Mucosa of rectum (tissue), 2 donors: ENCODE data around the gene IL1R2.

Experiments used
- H3K27ac ChIP-seq, 2 donors: one replicate each; pipeline ENCODE4 v1.7.0; 2013; ENCODE audit warnings: inconsistent platforms in 2 of 2, low read depth in 2 of 2, low read length in 2 of 2
- H3K27me3 ChIP-seq, 2 donors: one replicate each; pipeline ENCODE4 v1.7.0; 2013; ENCODE audit warnings: low read length in 2 of 2; ENCODE audit not compliant: control insufficient read depth in 2 of 2, insufficient read depth in 2 of 2
- H3K36me3 ChIP-seq, 2 donors: one replicate each; pipeline ENCODE4 v1.7.0; 2013; ENCODE audit warnings: low read length in 2 of 2; ENCODE audit not compliant: control insufficient read depth in 2 of 2, insufficient read depth in 2 of 2
- H3K4me1 ChIP-seq, 2 donors: one replicate each; pipeline ENCODE4 v1.7.0; 2013; ENCODE audit warnings: low read length in 2 of 2, mild to moderate bottlenecking in 1 of 2; ENCODE audit not compliant: control insufficient read depth in 2 of 2, insufficient read depth in 2 of 2
- H3K4me3 ChIP-seq, 2 donors: one replicate each; pipeline ENCODE4 v1.7.0; 2013; ENCODE audit warnings: low read length in 2 of 2
- H3K9ac ChIP-seq, 2 donors: one replicate each; pipeline ENCODE4 v1.7.0; 2013; ENCODE audit warnings: low read length in 2 of 2, low read depth in 1 of 2, mild to moderate bottlenecking in 1 of 2
- H3K9me3 ChIP-seq, 2 donors: one replicate each; pipeline ENCODE4 v1.7.0; 2013; ENCODE audit warnings: low read length in 2 of 2; ENCODE audit not compliant: control insufficient read depth in 2 of 2
- donor health status: healthy.
- donor health status: Normal muscosa, but diverticular disease.

The IL1R2 gene

GRCh38 chr2:101972621-101973434, 18.9 kb upstream of the IL1R2 start:
- Histone ChIP-seq H3K36me3 (no peaks in the 10 kb centered on the region), H3K4me3 (no peak overlapping the region), H3K9me3 (no peaks in the 10 kb centered on the region), H3K27me3 (no peaks in the 10 kb centered on the region), H3K4me1 (no peaks in the 10 kb centered on the region), H3K27ac (no peak overlapping the region), H3K9ac (no peak overlapping the region)

GRCh38 chr2:101974663-101975062, 17.1 kb upstream of the IL1R2 start:
- H3K36me3 ChIP-seq = no peaks in the 10 kb centered on the region
- no peaks in the 10 kb centered on the region for H3K4me1 ChIP-seq
- no peaks in the 10 kb centered on the region for H3K27me3 ChIP-seq
- H3K27ac ChIP-seq = no peak overlapping the region
- H3K9me3 ChIP-seq = no peaks in the 10 kb centered on the region
- no peak overlapping the region for H3K9ac ChIP-seq
- no peak overlapping the region for H3K4me3 ChIP-seq

- no peak overlapping the region for H3K4me3 ChIP-seq
- no peaks in the 10 kb centered on the region for H3K36me3 ChIP-seq
- no peak overlapping the region for H3K27ac ChIP-seq
- no peaks in the 10 kb centered on the region for H3K27me3 ChIP-seq
- H3K9ac ChIP-seq = no peak overlapping the region
- no peaks in the 10 kb centered on the region for H3K4me1 ChIP-seq
- no peaks in the 10 kb centered on the region for H3K9me3 ChIP-seq
These were observed 16.4 kb upstream of the IL1R2 start for GRCh38 chr2:101975171-101975870.

DNA sequence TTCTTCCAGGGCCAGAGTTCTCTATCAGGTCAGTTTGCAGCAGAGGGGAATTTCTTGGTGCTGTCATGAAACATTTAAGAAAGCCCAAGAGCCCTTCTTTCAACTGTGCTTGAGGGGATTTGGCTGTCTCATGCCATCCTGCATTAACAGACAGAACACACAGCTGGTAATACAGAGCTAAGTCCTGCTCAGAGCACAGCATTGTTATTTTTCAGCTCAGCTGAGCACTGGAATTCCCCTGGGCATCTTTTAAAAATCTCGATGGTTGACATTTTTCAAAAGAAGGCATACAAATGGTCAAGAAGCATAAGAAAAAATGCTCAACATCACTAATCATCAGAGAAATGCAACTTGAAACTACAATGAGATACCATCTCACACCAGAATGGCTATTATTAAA, 14.9 kb upstream of the IL1R2 start:
- no peaks in the 10 kb centered on the region for H3K9me3 ChIP-seq
- no peak overlapping the region for H3K9ac ChIP-seq
- no peak overlapping the region for H3K4me3 ChIP-seq
- no peaks in the 10 kb centered on the region for H3K27me3 ChIP-seq
- no peak overlapping the region for H3K27ac ChIP-seq
- no peaks in the 10 kb centered on the region for H3K4me1 ChIP-seq
- H3K36me3 ChIP-seq = no peaks in the 10 kb centered on the region

GRCh38 chr2:101980368-101980767, 11.4 kb upstream of the IL1R2 start:
- H3K9me3 ChIP-seq = no peaks in the 10 kb centered on the region
- H3K9ac ChIP-seq = no peak overlapping the region
- no peaks in the 10 kb centered on the region for H3K27me3 ChIP-seq
- no peak overlapping the region for H3K27ac ChIP-seq
- H3K36me3 ChIP-seq = no peaks in the 10 kb centered on the region
- peaks cover 7% of the 10 kb centered on the region in 2 donors for H3K4me1 ChIP-seq
- H3K4me3 ChIP-seq = no peak overlapping the region

DNA sequence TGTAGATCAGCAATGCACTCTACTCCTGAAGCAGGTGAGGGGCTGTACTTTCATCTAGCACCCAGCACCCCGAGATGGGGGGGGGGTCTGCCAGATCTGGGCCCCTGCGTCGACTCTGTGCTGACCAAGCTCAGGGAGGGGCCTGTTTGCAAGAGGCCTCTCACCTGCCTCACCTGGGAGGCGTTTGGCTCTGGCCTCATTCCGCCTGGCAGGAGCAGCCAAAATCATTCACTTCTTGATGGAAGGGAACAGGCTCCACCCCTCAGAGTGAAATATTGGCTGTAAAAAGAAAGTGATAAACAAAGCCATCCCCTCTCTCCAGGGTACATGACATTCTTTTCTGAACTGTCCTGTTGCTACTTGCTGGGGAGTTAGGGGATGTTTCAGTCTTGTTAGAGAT, 10.7 kb upstream of the IL1R2 start:
- Histone ChIP-seq H3K4me1 (peaks cover 13 to 14% of the 10 kb centered on the region in 2 donors), H3K27ac (no peak overlapping the region), H3K27me3 (no peaks in the 10 kb centered on the region), H3K9ac (no peak overlapping the region), H3K4me3 (no peak overlapping the region), H3K36me3 (no peaks in the 10 kb centered on the region), H3K9me3 (no peaks in the 10 kb centered on the region)

- no peak overlapping the region for H3K9ac ChIP-seq
- no peak overlapping the region for H3K27ac ChIP-seq
- H3K4me3 ChIP-seq = no peak overlapping the region
- H3K4me1 ChIP-seq = peaks cover 17 to 19% of the 10 kb centered on the region in 2 donors
- no peaks in the 10 kb centered on the region for H3K9me3 ChIP-seq
- no peaks in the 10 kb centered on the region for H3K27me3 ChIP-seq
- no peaks in the 10 kb centered on the region for H3K36me3 ChIP-seq
These were observed 10.3 kb upstream of the IL1R2 start for GRCh38 chr2:101981504-101981903.

DNA sequence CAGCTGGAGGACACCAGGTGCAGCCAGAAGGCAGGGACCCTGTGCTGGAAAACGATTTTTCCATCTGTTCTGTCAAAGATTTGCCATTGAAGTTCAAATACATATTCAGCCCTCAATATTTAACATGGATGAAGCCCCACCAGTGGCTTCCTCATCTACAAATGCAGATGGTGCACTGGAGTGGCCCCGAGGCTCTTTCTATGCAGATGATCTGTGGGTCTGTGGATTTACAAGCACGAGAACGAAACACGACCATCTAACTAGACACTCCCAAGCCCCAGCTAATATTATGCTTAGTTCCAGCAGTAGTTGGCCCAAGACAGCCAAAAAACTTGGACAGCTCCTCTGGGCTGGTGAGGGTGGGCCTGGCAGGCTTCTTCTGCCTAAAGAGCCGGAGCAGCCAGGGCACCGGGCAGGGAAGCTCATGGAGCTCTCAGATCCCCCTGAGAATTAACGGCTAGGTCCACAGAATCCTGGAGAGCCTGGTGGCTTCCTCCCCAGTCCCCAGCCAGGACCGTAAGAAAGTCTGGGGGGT, 9.2 kb upstream of the IL1R2 start:
- H3K27ac ChIP-seq = no peak overlapping the region
- H3K4me3 ChIP-seq = no peak overlapping the region
- H3K9ac ChIP-seq = no peak overlapping the region
- no peaks in the 10 kb centered on the region for H3K36me3 ChIP-seq
- no peaks in the 10 kb centered on the region for H3K27me3 ChIP-seq
- H3K4me1 ChIP-seq = peaks cover 20 to 28% of the 10 kb centered on the region in 2 donors
- H3K9me3 ChIP-seq = no peaks in the 10 kb centered on the region

DNA sequence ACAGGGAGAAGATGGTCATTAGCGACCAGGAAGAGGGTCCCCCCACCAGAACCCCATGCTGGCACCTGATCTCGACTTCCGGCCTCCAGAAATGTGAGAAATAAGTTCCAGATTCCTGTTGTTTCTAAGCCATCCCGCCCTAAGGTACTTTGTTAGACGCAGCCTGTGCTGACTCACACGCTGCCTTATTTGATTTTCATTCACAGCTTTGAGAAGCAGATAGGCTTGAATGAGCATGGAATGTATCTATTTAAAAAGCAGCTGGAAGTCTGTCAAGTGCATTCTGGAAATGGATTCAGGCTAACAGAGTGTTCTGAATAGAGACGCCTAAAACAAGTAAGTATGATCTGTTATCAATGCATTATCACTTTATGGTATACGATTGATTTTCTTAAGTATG, 8.3 kb upstream of the IL1R2 start:
- H3K36me3 ChIP-seq = no peaks in the 10 kb centered on the region
- no peaks in the 10 kb centered on the region for H3K9me3 ChIP-seq
- no peaks in the 10 kb centered on the region for H3K27me3 ChIP-seq
- H3K27ac ChIP-seq = no peak overlapping the region
- H3K4me3 ChIP-seq = no peak overlapping the region
- peaks cover 23 to 37% of the 10 kb centered on the region in 2 donors for H3K4me1 ChIP-seq
- H3K9ac ChIP-seq = no peak overlapping the region

GRCh38 chr2:101983928-101984327, 7.8 kb upstream of the IL1R2 start:
- H3K36me3 ChIP-seq = no peaks in the 10 kb centered on the region
- no peak overlapping the region for H3K4me3 ChIP-seq
- H3K9me3 ChIP-seq = no peaks in the 10 kb centered on the region
- no peaks in the 10 kb centered on the region for H3K27me3 ChIP-seq
- H3K27ac ChIP-seq = no peak overlapping the region
- peaks cover 26 to 39% of the 10 kb centered on the region in 2 donors for H3K4me1 ChIP-seq
- H3K9ac ChIP-seq = no peak overlapping the region
